Right lung (tissue), 5 donors: ENCODE data around the gene LSR. TPM values are rescaled to one million over a fixed set of nuclear protein-coding genes. Genes with fewer than 3 reads are reported as not detected.
A peak's percentile ranks its signal among the peaks of the same experiment; 100 is the strongest.
"Not testable (repeated sequence)": the region's sequence is repeated elsewhere in the genome, so short reads cannot be mapped to it uniquely, and the experiment has no call there.

Source experiments
- DNase-seq, 2 donors: peaks; one replicate each; pipeline ENCODE4 v3.0.0-alpha.2; 2013
- polyA plus RNA-seq, 5 donors: library from polyadenylated mRNA; unstranded; fragments of 120-200 nt; gene quantifications; one replicate each; pipeline versions ENCODE4 v1.2.1 to v1.2.3, GENCODE V29; 2013; ENCODE audit warnings: inconsistent platforms in 1 of 5, low replicate concordance in 1 of 5; ENCODE audit not compliant: insufficient read length in 5 of 5, insufficient read depth in 1 of 5

LSR gene
- polyA plus RNA-seq, 5 donors: 43.5 to 76.2 (median 54.3) TPM

- DNase-seq: no peak
Measured at GRCh38 chr19:35216833-35217648, 31.8 kb upstream of the LSR start.

GRCh38 chr19:35217649-35217990 lies 31.2 kb upstream of the LSR start:
- DNase-seq: no peak

GRCh38 chr19:35219008-35219407 lies 29.8 kb upstream of the LSR start:
- no peak for DNase-seq

- DNase-seq: peak; percentile 43 to 50
Measured at GRCh38 chr19:35220315-35220921, 28.4 kb upstream of the LSR start.

- DNase-seq: not testable (repeated sequence)
Measured at GRCh38 chr19:35220973-35221590, 27.7 kb upstream of the LSR start.

GRCh38 chr19:35222373-35223015 lies 26.3 kb upstream of the LSR start:
- DNase-seq: no peak

- no peak for DNase-seq
Measured at GRCh38 chr19:35223084-35223790, 25.6 kb upstream of the LSR start.

GRCh38 chr19:35223862-35224505 lies 24.8 kb upstream of the LSR start:
- no peak for DNase-seq

- no peak for DNase-seq
Measured at GRCh38 chr19:35224681-35225571, 23.9 kb upstream of the LSR start.

- DNase-seq: no peak
Measured at GRCh38 chr19:35225951-35226350, 22.9 kb upstream of the LSR start.

- DNase-seq: no peak
Measured at GRCh38 chr19:35226748-35227147, 22.1 kb upstream of the LSR start.

- DNase-seq: no peak
Measured at GRCh38 chr19:35228177-35228930, 20.4 kb upstream of the LSR start, which contains the start of gene FAM187B. TSS of gene FAM187B (minus strand) at chr19:35228739. CDS start at chr19:35228680, 59 bp downstream.

GRCh38 chr19:35229601-35230000 lies 19.2 kb upstream of the LSR start:
- DNase-seq: no peak

GRCh38 chr19:35231956-35232645 lies 16.7 kb upstream of the LSR start:
- DNase-seq: no peak

- no peak for DNase-seq
Measured at GRCh38 chr19:35232912-35233311, 15.9 kb upstream of the LSR start.

- no peak for DNase-seq
Measured at GRCh38 chr19:35236638-35237400, 12.0 kb upstream of the LSR start.

GRCh38 chr19:35239597-35239996 lies 9.2 kb upstream of the LSR start:
- DNase-seq: not testable (repeated sequence)

- DNase-seq: no peak
Measured at GRCh38 chr19:35240327-35240726, 8.5 kb upstream of the LSR start.
